Stimulated activated CD4-positive, alpha-beta T cell treated with anti-CD3 and anti-CD28 coated beads, Interleukin-12 subunit alpha, Interleukin-12 subunit beta, amount 100 ng/mL, for 48 hours (primary cell): ENCODE results near the gene LRPAP1.

ENCODE experiments used
- DNase-seq, 3 donors: peaks; one replicate each; pipeline ENCODE4 v3.0.0-alpha.2; 2020; ENCODE audit warnings: low read depth in 2 of 3, low spot score in 1 of 3

Gene LRPAP1

GRCh38 chr4:3475041-3475712 lies 57.0 kb downstream of the LRPAP1 start:
- no peak for DNase-seq

- no peak for DNase-seq
Observed at GRCh38 chr4:3473996-3474765, 58.0 kb downstream of the LRPAP1 start.

GRCh38 chr4:3473181-3473950 lies 58.9 kb downstream of the LRPAP1 start:
- DNase-seq = no peak

DNA sequence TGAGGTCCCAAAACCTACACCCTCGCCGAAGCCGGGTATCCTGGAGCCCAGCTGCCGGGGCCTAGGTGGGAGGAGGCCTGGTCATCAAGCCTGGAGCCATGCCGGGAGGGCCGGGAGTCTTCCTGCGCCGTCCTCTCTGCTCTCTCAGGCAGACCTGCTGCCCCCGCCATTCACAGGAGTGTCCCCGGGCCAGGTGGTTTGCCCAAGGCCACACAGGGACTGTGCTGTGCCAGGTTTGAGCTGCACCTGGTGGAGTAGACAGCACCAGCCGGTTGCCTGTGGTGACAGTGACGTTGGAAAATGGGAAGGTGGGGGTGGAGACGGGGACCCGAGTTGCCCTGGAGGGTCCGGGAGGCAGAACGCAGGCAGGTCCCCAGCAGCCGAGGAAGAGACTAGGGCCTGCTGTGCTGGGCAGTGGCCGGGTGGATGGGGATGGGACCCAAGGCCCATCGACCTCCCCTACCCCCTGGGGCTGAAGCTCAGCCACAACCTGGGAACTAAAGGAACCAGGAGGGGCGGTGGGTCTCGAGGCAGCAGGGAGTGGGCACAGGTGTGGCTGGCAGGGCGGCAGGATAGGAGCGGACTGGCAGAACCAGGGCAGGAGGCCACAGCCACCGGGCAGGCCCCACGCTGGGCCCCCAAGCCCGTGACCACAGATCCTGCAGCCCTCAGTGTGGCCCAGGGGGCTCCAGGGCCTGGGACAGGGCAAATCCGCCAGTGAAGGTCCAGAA lies 59.6 kb downstream of the LRPAP1 start:
- DNase-seq = no peak

DNA sequence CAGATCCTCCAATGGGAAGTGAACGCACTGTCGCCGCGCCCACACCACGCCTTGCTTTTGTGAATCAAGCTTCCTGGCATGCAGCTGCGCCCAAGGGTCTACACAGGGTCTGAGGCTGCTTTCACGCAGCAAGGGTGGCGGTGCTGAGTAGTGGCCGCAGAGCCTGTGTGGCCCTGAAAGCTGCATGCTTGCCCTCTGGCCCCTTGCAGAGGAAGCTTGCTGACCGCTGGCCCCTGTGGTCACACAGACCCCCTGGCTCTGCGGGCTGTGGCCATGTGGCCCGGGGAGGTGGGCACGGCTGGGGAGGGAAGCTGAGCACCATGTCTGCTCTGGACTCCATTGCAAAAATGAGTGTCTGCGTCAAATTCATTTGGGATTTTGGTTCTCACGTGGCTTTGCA lies 60.3 kb downstream of the LRPAP1 start:
- no peak for DNase-seq

GRCh38 chr4:3471098-3471760 lies 61.0 kb downstream of the LRPAP1 start:
- DNase-seq = no peak

DNA sequence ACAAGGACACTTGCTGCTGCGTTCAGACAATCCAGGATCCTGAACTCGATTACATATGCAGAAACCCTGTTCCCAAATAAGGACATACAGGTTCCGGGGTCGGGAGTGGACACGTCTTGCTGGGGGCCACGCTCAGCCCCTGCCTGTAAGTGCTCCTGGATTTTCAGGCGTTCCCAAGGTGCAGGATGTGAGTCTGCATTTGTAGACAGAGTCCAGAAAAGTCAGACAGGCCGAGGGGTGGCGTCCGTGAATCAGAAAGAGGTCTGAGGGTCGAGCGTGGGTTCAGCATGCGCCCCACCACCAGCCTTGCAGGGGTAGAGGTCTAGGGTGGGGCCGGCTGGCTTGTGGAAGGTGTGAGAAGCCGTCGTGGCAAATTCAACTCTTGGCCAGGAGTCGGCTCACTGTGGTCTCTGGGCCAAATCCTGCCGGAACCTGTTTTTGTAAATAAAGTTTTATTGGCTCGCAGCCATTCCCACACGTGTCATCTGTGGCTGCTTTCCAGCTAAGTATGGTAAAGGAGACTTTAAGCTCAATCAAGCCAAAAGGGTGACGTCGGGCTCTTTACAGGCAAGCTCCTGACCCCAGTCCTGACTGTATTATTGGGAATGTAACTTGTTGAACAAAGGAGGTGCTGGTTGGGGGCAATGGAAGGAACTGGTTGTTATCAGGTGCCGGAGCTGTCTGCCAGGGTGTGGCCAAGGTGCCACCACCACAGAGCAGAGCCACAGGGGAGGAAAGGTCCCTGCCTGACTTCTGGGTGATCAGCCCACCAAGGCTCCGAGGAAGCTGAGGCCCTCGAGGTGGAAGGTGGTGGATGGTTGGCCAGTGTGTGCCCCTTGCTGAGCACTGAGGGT lies 61.8 kb downstream of the LRPAP1 start:
- no peak for DNase-seq

DNA sequence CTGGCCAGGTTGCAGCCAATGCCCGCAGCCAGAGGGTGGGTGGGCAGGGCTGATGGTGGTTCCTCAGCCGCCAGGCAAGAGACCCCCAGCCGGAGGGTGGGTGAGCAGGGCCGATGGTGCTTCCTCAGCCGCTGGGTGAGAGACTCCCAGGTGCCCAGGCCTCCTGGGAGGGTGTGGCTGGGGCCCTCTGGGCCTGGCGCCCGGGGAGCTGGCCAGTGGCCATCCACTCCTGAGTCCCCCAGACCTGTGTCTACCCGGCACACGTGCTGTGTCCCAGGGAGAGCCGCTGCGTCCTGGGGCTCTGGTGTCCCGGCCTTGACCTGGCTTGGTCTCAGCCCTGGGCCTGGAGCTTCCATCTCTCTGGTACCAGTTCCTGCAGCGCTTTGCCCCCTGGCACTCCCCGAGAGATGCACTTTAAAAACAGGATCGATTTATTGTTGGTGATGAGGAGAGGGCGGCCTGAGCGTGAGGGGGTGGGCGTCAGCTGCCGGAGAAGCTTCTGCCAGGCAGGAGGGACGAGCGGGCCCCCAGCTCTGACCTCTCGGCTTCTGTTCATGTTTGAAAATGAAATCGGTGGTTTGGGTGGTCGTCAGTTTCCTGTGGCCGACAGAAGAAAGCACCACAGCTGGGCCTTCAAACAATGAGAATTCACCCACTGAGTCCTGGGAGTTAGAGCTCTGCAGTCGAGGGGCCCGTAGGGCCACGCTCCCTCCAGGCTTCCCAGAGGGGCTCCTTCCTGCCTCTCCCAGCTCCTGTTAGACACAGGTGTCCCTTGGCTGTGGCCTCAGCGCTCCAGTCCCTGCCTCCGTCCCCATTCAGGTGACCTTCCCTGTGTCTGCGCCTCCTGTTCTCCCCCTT lies 62.6 kb downstream of the LRPAP1 start:
- DNase-seq = no peak

- no peak for DNase-seq
Observed at GRCh38 chr4:3468804-3469203, 63.4 kb downstream of the LRPAP1 start.

- DNase-seq = no peak
Observed at GRCh38 chr4:3468154-3468553, 64.1 kb downstream of the LRPAP1 start.

DNA sequence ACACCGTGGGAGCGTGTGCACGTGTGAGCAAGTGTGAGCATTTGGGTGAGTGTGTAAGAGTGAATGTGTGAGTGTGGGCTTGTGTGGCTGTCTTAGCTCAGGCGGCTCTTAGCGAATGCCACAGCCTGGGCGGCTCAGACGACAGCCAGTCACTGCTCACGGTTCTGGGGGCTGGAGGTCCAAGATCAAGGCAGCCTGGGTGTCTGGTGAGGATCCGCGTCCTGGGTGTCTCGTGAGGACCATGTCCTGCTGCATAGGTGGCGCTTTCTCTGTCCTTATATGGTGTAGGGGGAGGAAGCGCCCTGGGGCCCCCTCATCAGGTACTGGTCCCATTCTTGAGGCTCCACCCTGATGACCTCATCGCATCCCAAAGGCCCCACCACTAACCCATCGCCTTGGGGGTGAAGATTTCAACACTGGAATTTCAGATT lies 64.6 kb downstream of the LRPAP1 start:
- DNase-seq = no peak

GRCh38 chr4:3466691-3467600 lies 65.3 kb downstream of the LRPAP1 start:
- no peak for DNase-seq

- no peak for DNase-seq
Observed at GRCh38 chr4:3465698-3466671, 66.2 kb downstream of the LRPAP1 start.

GRCh38 chr4:3464911-3465697 lies 67.1 kb downstream of the LRPAP1 start:
- no peak for DNase-seq

DNA sequence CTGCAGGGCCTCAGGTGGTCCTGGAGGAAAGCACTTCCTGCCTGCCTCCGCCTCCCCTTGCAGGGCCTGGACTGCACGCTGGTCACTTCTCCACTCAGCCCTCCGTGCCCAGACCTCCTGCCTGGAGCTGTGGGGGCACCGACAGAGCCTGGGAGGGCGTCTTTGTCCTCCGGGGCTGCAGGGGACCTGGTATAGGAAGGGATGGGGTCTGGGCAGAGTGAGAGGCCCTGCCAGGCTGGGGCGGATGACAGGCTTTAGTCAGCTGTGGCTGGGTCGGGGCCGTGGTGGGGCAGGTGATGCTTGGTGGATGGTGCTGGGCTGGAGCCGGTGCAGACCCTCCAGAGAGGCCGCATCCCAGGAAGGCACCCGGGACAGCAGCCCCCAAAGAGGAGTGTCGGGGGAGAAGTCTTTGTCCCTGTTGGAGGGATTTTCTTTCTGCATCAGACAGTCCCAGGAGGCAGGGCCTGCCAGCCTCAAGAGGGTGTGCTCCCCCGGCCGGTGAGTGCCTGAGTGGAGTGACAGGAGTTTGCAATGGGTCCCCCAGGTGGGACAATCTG lies 67.8 kb downstream of the LRPAP1 start:
- no peak for DNase-seq
